ENCODE measurements around the gene ZDHHC11B.
"Not testable (repeated sequence)": the region's sequence is repeated elsewhere in the genome, so short reads cannot be mapped to it uniquely, and the experiment has no call there.

- TF ChIP-seq POLR2A, CTCF (IDR thresholded peaks at IDR 0.05): not testable (repeated sequence)
These were observed 9.5 kb downstream of the ZDHHC11B start for GRCh38 chr5:774854-775505.

Measured in right lobe of liver (tissue), 4 donors.